H9 (cell line): Measurements from ENCODE around the gene ZNF618. TPM values are rescaled to one million over a fixed set of nuclear protein-coding genes. Genes with fewer than 3 reads are reported as not detected.

Experiments used
- DNase-seq: peaks from one replicate; pipeline ENCODE4 v3.0.0-alpha.2; 2017
- H2AFZ ChIP-seq: one replicate; pipeline ENCODE4 v1.6.1; 2013; ENCODE audit warnings: mild to moderate bottlenecking, low read length, control low read depth, moderate library complexity
- H2AK5ac ChIP-seq: 2 replicates; pipeline ENCODE4 v1.6.1; 2013; ENCODE audit warnings: low read length, control low read depth, mixed read lengths; ENCODE audit not compliant: insufficient read length
- H2BK120ac ChIP-seq: one replicate; pipeline ENCODE4 v1.6.1; 2013; ENCODE audit warnings: low read depth, mild to moderate bottlenecking, low read length, control low read depth, inconsistent platforms; ENCODE audit not compliant: poor library complexity, severe bottlenecking
- H2BK12ac ChIP-seq: 2 replicates; pipeline ENCODE4 v1.6.1; 2013; ENCODE audit warnings: low read length, control low read depth, mixed read lengths, low read depth; ENCODE audit not compliant: insufficient read length
- H2BK15ac ChIP-seq: 2 replicates; pipeline ENCODE4 v1.6.1; 2013; ENCODE audit warnings: low read depth, low read length, control low read depth
- H2BK20ac ChIP-seq: one replicate; pipeline ENCODE4 v1.6.1; 2013; ENCODE audit warnings: low read depth, mild to moderate bottlenecking, low read length, control low read depth, inconsistent platforms; ENCODE audit not compliant: poor library complexity, severe bottlenecking
- H2BK5ac ChIP-seq: 2 replicates; pipeline ENCODE4 v1.6.1; 2013; ENCODE audit warnings: low read length, control low read depth, mixed read lengths; ENCODE audit not compliant: insufficient read length
- H3K14ac ChIP-seq: 2 replicates; pipeline ENCODE4 v1.6.1; 2013; ENCODE audit warnings: low read length, control low read depth; ENCODE audit not compliant: insufficient read depth
- H3K18ac ChIP-seq: 2 replicates; pipeline ENCODE4 v1.6.1; 2013; ENCODE audit warnings: low read depth, mild to moderate bottlenecking, mixed read lengths, low read length, control low read depth; ENCODE audit not compliant: insufficient read length
- H3K23ac ChIP-seq: 2 replicates; pipeline ENCODE4 v1.6.1; 2013; ENCODE audit warnings: low read length, control low read depth, mixed read lengths, low read depth; ENCODE audit not compliant: insufficient read length
- H3K23me2 ChIP-seq: 2 replicates; pipeline ENCODE4 v1.6.1; 2013; ENCODE audit warnings: low read depth, mild to moderate bottlenecking, mixed read lengths, low read length, control low read depth; ENCODE audit not compliant: insufficient read length, poor library complexity, severe bottlenecking
- H3K27ac ChIP-seq: 2 replicates; pipeline ENCODE4 v1.5.1; 2013; ENCODE audit warnings: low read length, control low read depth, mixed read lengths, low read depth; ENCODE audit not compliant: insufficient read length
- H3K27me3 ChIP-seq: 2 replicates; pipeline ENCODE4 v1.6.1; 2013; ENCODE audit warnings: low read length, control low read depth, inconsistent platforms; ENCODE audit not compliant: insufficient read depth
- H3K4ac ChIP-seq: 2 replicates; pipeline ENCODE4 v1.6.1; 2013; ENCODE audit warnings: low read depth, mild to moderate bottlenecking, control low read depth, inconsistent platforms, low read length, moderate library complexity
- H3K4me1 ChIP-seq: 2 replicates; pipeline ENCODE4 v1.6.1; 2013; ENCODE audit warnings: low read length, control low read depth, inconsistent platforms; ENCODE audit not compliant: insufficient read depth
- H3K4me2 ChIP-seq: 2 replicates; pipeline ENCODE4 v1.6.1; 2013; ENCODE audit warnings: low read length, control low read depth, mixed read lengths; ENCODE audit not compliant: insufficient read length, insufficient read depth
- H3K56ac ChIP-seq: 2 replicates; pipeline ENCODE4 v1.6.1; 2013; ENCODE audit warnings: low read depth, mild to moderate bottlenecking, mixed read lengths, low read length, control low read depth; ENCODE audit not compliant: insufficient read length
- H3K79me1 ChIP-seq: 2 replicates; pipeline ENCODE4 v1.6.1; 2013; ENCODE audit warnings: low read depth, mild to moderate bottlenecking, moderate library complexity, low read length, control low read depth, inconsistent platforms; ENCODE audit not compliant: insufficient read depth, poor library complexity, severe bottlenecking
- H3K79me2 ChIP-seq: 2 replicates; pipeline ENCODE4 v1.6.1; 2013; ENCODE audit warnings: low read length, control low read depth, inconsistent platforms; ENCODE audit not compliant: insufficient read depth
- H3K9ac ChIP-seq: 2 replicates; pipeline ENCODE4 v1.6.1; 2013; ENCODE audit warnings: low read length, control low read depth, mixed read lengths; ENCODE audit not compliant: insufficient read length; ENCODE audit errors: extremely low read depth
- H3K9me3 ChIP-seq: one replicate; pipeline ENCODE4 v1.6.1; 2013; ENCODE audit warnings: low read depth, low read length, inconsistent platforms; ENCODE audit not compliant: control insufficient read depth
- H3T11ph ChIP-seq: one replicate; pipeline ENCODE4 v1.6.1; 2013; ENCODE audit warnings: mild to moderate bottlenecking, low read length, control low read depth, inconsistent platforms
- H4K20me1 ChIP-seq: one replicate; pipeline ENCODE4 v1.6.1; 2013; ENCODE audit not compliant: control insufficient read depth, insufficient read length, insufficient read depth
- H4K5ac ChIP-seq: 2 replicates; pipeline ENCODE4 v1.6.1; 2013; ENCODE audit warnings: low read depth, mild to moderate bottlenecking, mixed read lengths, low read length, control low read depth; ENCODE audit not compliant: insufficient read length
- H4K8ac ChIP-seq: replicated peaks from 2 replicates; pipeline ENCODE4 v1.6.1; 2013; ENCODE audit warnings: low read length, control low read depth, mixed read lengths, low read depth; ENCODE audit not compliant: insufficient read length
- H4K91ac ChIP-seq: 2 replicates; pipeline ENCODE4 v1.6.1; 2013; ENCODE audit warnings: low read depth, mild to moderate bottlenecking, moderate library complexity, mixed read lengths, low read length, control low read depth; ENCODE audit not compliant: insufficient read length
- H3K27ac Mint-ChIP-seq, 3 experiments: 2 replicates in 2 of 3; 3 replicates in 1 of 3; pipeline ENCODE4 v1.8.0; 2020 to 2021; ENCODE audit warnings: mixed read lengths in 3 of 3, mild to moderate bottlenecking in 1 of 3, moderate library complexity in 1 of 3
- H3K27me3 Mint-ChIP-seq: 2 replicates; pipeline ENCODE4 v1.8.0; 2021; ENCODE audit warnings: low read depth, mild to moderate bottlenecking, moderate library complexity, mixed read lengths
- H3K36me3 Mint-ChIP-seq, 3 experiments: 2 replicates in 2 of 3; 3 replicates in 1 of 3; pipeline ENCODE4 v1.8.0; 2020 to 2021; ENCODE audit warnings: low read depth in 3 of 3, mixed read lengths in 3 of 3; ENCODE audit not compliant: insufficient read depth in 1 of 3
- H3K4me1 Mint-ChIP-seq, 2 experiments: 2 replicates each; pipeline ENCODE4 v1.8.0; 2020; ENCODE audit warnings: mixed read lengths in 2 of 2
- H3K4me3 Mint-ChIP-seq, 2 experiments: 2 replicates in 1 of 2; 3 replicates in 1 of 2; pipeline ENCODE4 v1.8.0; 2020 to 2021; ENCODE audit warnings: mild to moderate bottlenecking in 2 of 2, mixed read lengths in 2 of 2, moderate library complexity in 1 of 2
- H3K9me3 Mint-ChIP-seq, 2 experiments: 2 replicates in 1 of 2; 3 replicates in 1 of 2; pipeline ENCODE4 v1.8.0; 2020; ENCODE audit warnings: mild to moderate bottlenecking in 2 of 2, mixed read lengths in 2 of 2, moderate library complexity in 1 of 2
- CTCF ChIP-seq: fragments of 200-600 bp; sonication (generic); conservative IDR thresholded peaks from 3 replicates; pipeline ENCODE4 v1.8.0; 2021; ENCODE audit warnings: antibody characterized with exemption, mild to moderate bottlenecking
- WGBS: extraction: QIAGEN DNeasy Blood & Tissue Kit; methylation state at CpG from one replicate; pipeline ENCODE4 v1.1.7; 2013; ENCODE audit warnings: missing lambda C conversion rate, low lambda C conversion rate, mixed read lengths; ENCODE audit not compliant: insufficient read length; ENCODE audit errors: extremely low coverage; 5-methylcytosine and 5-hydroxymethylcytosine counted together
- total RNA-seq: library from RNA; stranded (reverse); gene quantifications from 2 replicates; pipeline ENCODE4 v1.2.1, GENCODE V29; 2021

The ZNF618 gene
- total RNA-seq, 1 experiment from 2014 or later = 13.6 TPM

- H2BK120ac ChIP-seq = no peak overlapping the region
- no peak overlapping the region for H2BK20ac ChIP-seq
- Mint-ChIP-seq H3K4me3 (peak overlapping the region in 1 of 2 experiments; percentile 58; a peak in 1 of 5 replicates), H3K9me3 (peaks cover 7 to 14% of the 10 kb centered on the region in 2 experiments; a peak in 4 of 5 replicates), H3K27ac (peak overlapping the region in 2 of 3 experiments; percentile 70 to 84; a peak in 3 of 7 replicates), H3K27me3 (no peaks in the 10 kb centered on the region), H3K36me3 (peaks cover 17 to 21% (median 19%) of the 10 kb centered on the region in 3 experiments), H3K4me1 (peaks cover 50 to 52% of the 10 kb centered on the region in 2 experiments)
- H3K23me2 ChIP-seq = no peaks in the 10 kb centered on the region
- H2BK12ac ChIP-seq = no peak overlapping the region
- no peak overlapping the region for H3K23ac ChIP-seq
- H3K18ac ChIP-seq = no peak overlapping the region
- H4K5ac ChIP-seq = no peak overlapping the region
- no CpG with 5 or more reads among the region's 1 CpG for WGBS
- no peak overlapping the region for H3K9ac ChIP-seq
- H2AK5ac ChIP-seq = no peak overlapping the region
- no peak overlapping the region for H3T11ph ChIP-seq
- peaks cover 6% of the 10 kb centered on the region; the same call in 1 of the 2 replicates for H3K4me1 ChIP-seq
- no peaks in the 10 kb centered on the region for H3K27me3 ChIP-seq
- no peak overlapping the region for H4K91ac ChIP-seq
- peaks cover 18% of the 10 kb centered on the region for H3K79me1 ChIP-seq
- H3K79me2 ChIP-seq = peaks cover 5% of the 10 kb centered on the region
- H2BK5ac ChIP-seq = no peak overlapping the region
- H3K56ac ChIP-seq = no peak overlapping the region
- TF ChIP-seq CTCF = no peak
- no peaks in the 10 kb centered on the region for H3K9me3 ChIP-seq
- H3K14ac ChIP-seq = no peak overlapping the region
- H3K4ac ChIP-seq = no peak overlapping the region
- no peaks in the 10 kb centered on the region for H4K20me1 ChIP-seq
- H2AFZ ChIP-seq = no peak overlapping the region
- no peak overlapping the region for H3K4me2 ChIP-seq
- no peak overlapping the region for H3K27ac ChIP-seq
- no peak for DNase-seq
- no peak overlapping the region for H4K8ac ChIP-seq
- H2BK15ac ChIP-seq = no peak overlapping the region
Measured at GRCh38 chr9:113886026-113886369, 9.9 kb downstream of the ZNF618 start.
